ENCODE measurements around the gene FBL.

Gene FBL

DNA sequence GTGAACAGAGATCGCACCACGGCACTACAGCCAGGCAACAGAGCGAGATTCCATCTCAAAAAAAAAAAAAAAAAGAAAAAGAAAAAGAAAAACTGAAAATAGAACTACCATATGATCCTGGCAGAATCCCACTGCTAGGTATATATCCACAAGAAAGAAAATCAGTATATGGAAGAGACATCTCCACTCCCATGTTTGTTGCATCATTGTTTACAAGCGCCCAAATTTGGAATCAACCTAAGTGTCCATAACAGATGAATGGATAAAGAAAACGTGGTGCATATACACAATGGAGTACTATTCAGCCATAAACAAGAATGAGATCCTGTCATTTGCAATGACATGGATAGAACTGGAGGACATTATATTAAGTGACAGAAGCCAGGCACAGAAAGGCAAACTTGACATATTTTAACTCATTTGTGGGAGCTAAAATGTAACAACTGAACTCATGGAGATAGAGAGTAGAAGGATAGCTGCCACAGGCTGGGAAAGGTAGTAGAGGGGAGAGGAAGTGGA is 38.3 kb downstream of the FBL start:
- Histone ChIP-seq H4K20me1 (ENCODE audit: insufficient read depth) (no peaks in the 10 kb centered on the region), H3K79me2 (ENCODE audit: insufficient read depth, low read depth) (no peaks in the 10 kb centered on the region), H3K4me2 (no peak overlapping the region), H3K4me3 (IDR thresholded peaks at IDR 0.05; ENCODE audit: insufficient read depth, low read depth, low read length) (no peak overlapping the region), H3K27me3 (ENCODE audit: insufficient read depth, low read depth) (no peaks in the 10 kb centered on the region), H3K4me1 (ENCODE audit: low read depth, poor library complexity, severe bottlenecking) (no peaks in the 10 kb centered on the region), H3K9ac (no peak overlapping the region), H3K36me3 (ENCODE audit: insufficient read depth) (no peaks in the 10 kb centered on the region), H2AFZ (ENCODE audit: low read depth) (no peak overlapping the region), H3K27ac (no peak overlapping the region)
- TF ChIP-seq, protein P1, sequence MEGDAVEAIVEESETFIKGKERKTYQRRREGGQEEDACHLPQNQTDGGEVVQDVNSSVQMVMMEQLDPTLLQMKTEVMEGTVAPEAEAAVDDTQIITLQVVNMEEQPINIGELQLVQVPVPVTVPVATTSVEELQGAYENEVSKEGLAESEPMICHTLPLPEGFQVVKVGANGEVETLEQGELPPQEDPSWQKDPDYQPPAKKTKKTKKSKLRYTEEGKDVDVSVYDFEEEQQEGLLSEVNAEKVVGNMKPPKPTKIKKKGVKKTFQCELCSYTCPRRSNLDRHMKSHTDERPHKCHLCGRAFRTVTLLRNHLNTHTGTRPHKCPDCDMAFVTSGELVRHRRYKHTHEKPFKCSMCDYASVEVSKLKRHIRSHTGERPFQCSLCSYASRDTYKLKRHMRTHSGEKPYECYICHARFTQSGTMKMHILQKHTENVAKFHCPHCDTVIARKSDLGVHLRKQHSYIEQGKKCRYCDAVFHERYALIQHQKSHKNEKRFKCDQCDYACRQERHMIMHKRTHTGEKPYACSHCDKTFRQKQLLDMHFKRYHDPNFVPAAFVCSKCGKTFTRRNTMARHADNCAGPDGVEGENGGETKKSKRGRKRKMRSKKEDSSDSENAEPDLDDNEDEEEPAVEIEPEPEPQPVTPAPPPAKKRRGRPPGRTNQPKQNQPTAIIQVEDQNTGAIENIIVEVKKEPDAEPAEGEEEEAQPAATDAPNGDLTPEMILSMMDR (conservative IDR thresholded peaks at IDR 0.05; ENCODE audit: low read depth, low read length) = no peak

DNA sequence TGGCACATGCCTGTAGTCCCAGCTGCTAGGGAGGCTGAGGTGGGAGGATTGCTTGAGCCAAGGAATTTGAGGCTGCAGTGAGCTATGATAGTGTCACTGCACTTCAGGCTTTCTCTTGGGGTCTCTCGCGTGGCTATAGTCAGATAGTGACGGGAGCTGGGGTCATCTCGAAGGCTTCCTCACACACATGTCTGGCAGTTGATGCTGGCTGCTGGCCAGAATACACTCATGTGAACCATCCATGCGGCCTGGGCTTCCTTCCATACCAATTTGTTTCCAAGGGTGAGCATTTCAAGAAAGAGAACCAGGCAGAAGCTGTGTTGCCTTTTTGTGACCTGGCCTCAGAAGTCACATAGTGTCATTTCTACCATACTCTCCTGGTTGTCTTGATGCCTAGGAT is 41.1 kb downstream of the FBL start:
- H3K9ac ChIP-seq = no peak overlapping the region
- TF ChIP-seq, protein P1 (conservative IDR thresholded peaks at IDR 0.05; ENCODE audit: low read depth, low read length) = no peak
- no peaks in the 10 kb centered on the region for H3K4me1 ChIP-seq (ENCODE audit: low read depth, poor library complexity, severe bottlenecking)

DNA sequence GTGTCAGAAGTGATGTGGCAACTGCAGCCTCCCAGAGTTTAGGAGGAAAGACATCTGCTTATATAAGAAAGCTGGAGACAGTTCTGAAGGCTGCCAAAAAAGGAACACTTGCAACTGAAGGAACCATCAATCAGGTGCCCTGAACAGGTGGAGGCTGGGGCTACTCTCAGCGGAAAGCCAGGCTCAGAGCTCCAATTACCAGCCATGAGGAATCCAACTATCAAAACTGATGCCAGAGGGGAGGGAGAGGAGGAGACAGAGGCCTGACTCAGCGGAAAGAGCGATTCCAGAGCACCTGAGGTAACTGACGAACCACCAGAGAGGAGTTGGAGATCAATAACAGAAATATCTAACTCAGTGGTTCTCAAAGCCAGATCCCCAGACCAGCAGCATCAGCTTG is 43.2 kb downstream of the FBL start:
- H3K4me1 ChIP-seq (ENCODE audit: low read depth, poor library complexity, severe bottlenecking) = no peaks in the 10 kb centered on the region
- no peaks in the 10 kb centered on the region for H3K79me2 ChIP-seq (ENCODE audit: insufficient read depth, low read depth)
- H3K4me3 ChIP-seq (IDR thresholded peaks at IDR 0.05; ENCODE audit: insufficient read depth, low read depth, low read length) = no peak overlapping the region
- no peak overlapping the region for H3K4me2 ChIP-seq
- H3K27ac ChIP-seq = no peak overlapping the region
- no peaks in the 10 kb centered on the region for H4K20me1 ChIP-seq (ENCODE audit: insufficient read depth)
- no peaks in the 10 kb centered on the region for H3K36me3 ChIP-seq (ENCODE audit: insufficient read depth)
- no peak overlapping the region for H3K9ac ChIP-seq
- H2AFZ ChIP-seq (ENCODE audit: low read depth) = no peak overlapping the region
- H3K27me3 ChIP-seq (ENCODE audit: insufficient read depth, low read depth) = no peaks in the 10 kb centered on the region
- TF ChIP-seq, protein P1 (conservative IDR thresholded peaks at IDR 0.05; ENCODE audit: low read depth, low read length) = no peak

More for the DNA sequence above, 41.1 kb downstream of the FBL start:
- Histone ChIP-seq H4K20me1 (ENCODE audit: insufficient read depth) (no peaks in the 10 kb centered on the region), H2AFZ (ENCODE audit: low read depth) (no peak overlapping the region), H3K4me3 (IDR thresholded peaks at IDR 0.05; ENCODE audit: insufficient read depth, low read depth, low read length) (no peak overlapping the region), H3K4me2 (no peak overlapping the region), H3K79me2 (ENCODE audit: insufficient read depth, low read depth) (no peaks in the 10 kb centered on the region), H3K36me3 (ENCODE audit: insufficient read depth) (no peaks in the 10 kb centered on the region), H3K27ac (no peak overlapping the region), H3K27me3 (ENCODE audit: insufficient read depth, low read depth) (no peaks in the 10 kb centered on the region)

DNA sequence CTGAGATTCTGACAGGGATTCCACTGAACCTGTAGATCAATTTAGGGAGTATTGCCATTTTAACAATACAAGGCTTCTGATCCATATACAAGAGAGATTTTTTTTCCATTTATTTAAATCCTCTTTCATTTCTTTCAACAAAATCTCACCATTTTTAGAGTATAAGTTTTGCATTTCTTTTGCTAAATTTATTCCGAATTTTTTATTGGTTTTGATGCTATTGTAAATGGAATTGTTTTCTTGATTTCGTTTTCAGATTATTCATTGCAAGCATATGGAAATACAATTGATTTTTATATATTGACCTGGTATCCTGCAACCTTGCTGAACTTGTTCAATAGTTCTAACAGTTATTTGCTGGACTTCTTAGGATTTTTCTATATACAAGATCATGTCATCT is 49.1 kb downstream of the FBL start:
- Histone ChIP-seq H3K79me2 (ENCODE audit: insufficient read depth, low read depth) (no peaks in the 10 kb centered on the region), H3K36me3 (ENCODE audit: insufficient read depth) (no peaks in the 10 kb centered on the region), H2AFZ (ENCODE audit: low read depth) (no peak overlapping the region), H3K27me3 (ENCODE audit: insufficient read depth, low read depth) (no peaks in the 10 kb centered on the region), H3K4me1 (ENCODE audit: low read depth, poor library complexity, severe bottlenecking) (peaks cover 13% of the 10 kb centered on the region), H3K9ac (no peak overlapping the region), H3K4me2 (no peak overlapping the region), H3K27ac (no peak overlapping the region), H3K4me3 (IDR thresholded peaks at IDR 0.05; ENCODE audit: insufficient read depth, low read depth, low read length) (no peak overlapping the region), H4K20me1 (ENCODE audit: insufficient read depth) (no peaks in the 10 kb centered on the region)
- TF ChIP-seq, protein P1 (conservative IDR thresholded peaks at IDR 0.05; ENCODE audit: low read depth, low read length) = no peak
